Thymus (tissue), 11 donors: ENCODE measurements around the gene KIAA1143. TPM values are rescaled to one million over a fixed set of nuclear protein-coding genes. Genes with fewer than 3 reads are reported as not detected.

Source experiments
- DNase-seq, 9 donors: peaks; one replicate each; pipeline ENCODE4 v3.0.0-alpha.2; 2013; ENCODE audit warnings: low spot score in 9 of 9, low read depth in 6 of 9, missing footprints in 1 of 9
- H3K27ac ChIP-seq, 2 donors: one replicate each; pipeline ENCODE4 v1.5.1; 2013; ENCODE audit warnings: control low read depth in 1 of 2, low read depth in 1 of 2, low read length in 1 of 2, mild to moderate bottlenecking in 1 of 2, moderate library complexity in 1 of 2
- H3K27me3 ChIP-seq, 2 donors: one replicate each; pipeline ENCODE4 v1.5.1; 2013; ENCODE audit warnings: low read length in 1 of 2; ENCODE audit not compliant: control insufficient read depth in 2 of 2, insufficient read depth in 1 of 2
- H3K36me3 ChIP-seq, 2 donors: one replicate each; pipeline ENCODE4 v1.5.1; 2013; ENCODE audit warnings: low read length in 1 of 2, mild to moderate bottlenecking in 1 of 2, moderate library complexity in 1 of 2; ENCODE audit not compliant: control insufficient read depth in 2 of 2, insufficient read depth in 2 of 2
- H3K4me1 ChIP-seq, 2 donors: one replicate each; pipeline ENCODE4 v1.5.1; 2013; ENCODE audit warnings: low read length in 2 of 2; ENCODE audit not compliant: control insufficient read depth in 2 of 2, insufficient read depth in 2 of 2
- H3K4me3 ChIP-seq, 2 donors: one replicate each; pipeline ENCODE4 v1.5.1; 2013; ENCODE audit warnings: low read length in 2 of 2, control low read depth in 1 of 2, mild to moderate bottlenecking in 1 of 2
- H3K9me3 ChIP-seq, 2 donors: one replicate each; pipeline ENCODE4 v1.5.1; 2013; ENCODE audit warnings: low read length in 1 of 2, mild to moderate bottlenecking in 1 of 2; ENCODE audit not compliant: control insufficient read depth in 2 of 2, insufficient read depth in 1 of 2
- WGBS: extraction: QIAGEN DNeasy Blood & Tissue Kit; methylation state at CpG from one replicate; pipeline ENCODE4 v1.1.7; 2013; 5-methylcytosine and 5-hydroxymethylcytosine counted together
- polyA plus RNA-seq: library from polyadenylated mRNA; stranded (reverse); fragments of 200-250 nt; gene quantifications from one replicate; pipeline ENCODE4 v1.2.3, GENCODE V29; 2013
- total RNA-seq: library from RNA; stranded (reverse); fragments of 120-200 nt; gene quantifications from one replicate; pipeline ENCODE4 v1.2.4, GENCODE V29; 2013
- donor health status: healthy.

The KIAA1143 gene
- total and polyA plus RNA-seq, 2 donors: 23.0 to 34.6 TPM

GRCh38 chr3:44764248-44764647 is 2.8 kb upstream of the KIAA1143 start:
- H3K9me3 ChIP-seq: peaks cover 3 to 30% of the 10 kb centered on the region in 2 donors
- H3K4me1 ChIP-seq: peaks cover 4 to 9% of the 10 kb centered on the region in 2 donors
- H3K27me3 ChIP-seq: no peaks in the 10 kb centered on the region
- peaks cover 30 to 33% of the 10 kb centered on the region in 2 donors for H3K36me3 ChIP-seq
- no peak overlapping the region for H3K27ac ChIP-seq
- no peak for DNase-seq
- H3K4me3 ChIP-seq: no peak overlapping the region

DNA sequence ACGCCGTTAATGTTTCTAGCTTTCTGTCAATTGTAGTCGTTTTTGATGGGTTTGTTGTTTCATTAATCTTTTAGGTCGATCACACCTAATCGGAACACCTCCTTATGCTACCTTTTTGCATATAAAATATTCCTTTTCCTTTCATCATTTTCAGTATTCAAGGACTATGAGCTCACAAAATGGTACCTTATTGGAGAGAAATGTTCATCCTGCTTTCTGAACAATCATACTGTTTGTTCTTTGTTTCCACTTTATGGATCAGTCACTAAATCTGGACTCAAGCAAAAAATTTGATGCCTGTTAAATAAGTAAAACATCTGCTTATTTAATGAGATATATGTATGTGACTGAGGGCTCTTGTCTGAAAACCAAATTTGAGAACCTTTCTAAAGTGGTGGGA is 1.3 kb upstream of the KIAA1143 start:
- H3K27ac ChIP-seq: no peak overlapping the region
- no peaks in the 10 kb centered on the region for H3K27me3 ChIP-seq
- peaks cover 24 to 27% of the 10 kb centered on the region in 2 donors for H3K36me3 ChIP-seq
- H3K9me3 ChIP-seq: peaks cover 3 to 24% of the 10 kb centered on the region in 2 donors
- WGBS: 56% methylated on average over 5 of the region's 5 CpGs
- peaks cover 4 to 9% of the 10 kb centered on the region in 2 donors for H3K4me1 ChIP-seq
- peak overlapping the region; percentile 70 to 81 for H3K4me3 ChIP-seq
- no peak for DNase-seq

DNA sequence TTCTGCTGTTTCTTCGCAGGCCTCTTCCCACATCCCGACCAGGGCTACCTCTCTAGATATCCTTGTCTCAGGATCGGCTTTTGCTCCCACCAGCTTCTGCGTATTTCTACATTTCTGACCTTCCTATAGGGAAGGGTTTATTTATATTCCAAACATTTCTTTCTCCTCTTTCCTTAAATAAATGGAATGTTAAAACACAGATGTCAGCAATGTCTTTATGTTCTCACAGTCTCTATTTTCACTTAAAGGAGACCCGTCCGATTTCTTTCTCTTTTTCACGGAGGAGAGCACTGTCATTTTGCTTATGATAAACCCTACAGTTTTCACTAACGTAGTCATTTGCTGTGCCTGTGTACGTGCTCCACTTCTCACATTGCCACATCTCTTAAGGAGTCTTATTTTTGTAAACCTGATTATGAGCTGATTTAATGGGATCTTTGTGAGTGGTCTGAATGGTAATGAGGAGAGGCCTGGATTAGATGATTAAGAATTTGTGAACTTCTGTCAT is 805 bp upstream of the KIAA1143 start:
- DNase-seq: peak in 4 of 9 donors; percentile 2 to 13 (median 5)
- Histone ChIP-seq H3K4me3 (peak overlapping the region; percentile 70 to 81), H3K4me1 (peaks cover 4 to 9% of the 10 kb centered on the region in 2 donors), H3K36me3 (peaks cover 20 to 25% of the 10 kb centered on the region in 2 donors), H3K27me3 (no peaks in the 10 kb centered on the region), H3K27ac (peak overlapping the region in 1 of 2 donors; percentile 55), H3K9me3 (peaks cover 3 to 22% of the 10 kb centered on the region in 2 donors)
- WGBS: 2% methylated on average over 9 of the region's 9 CpGs

- Histone ChIP-seq H3K4me3 (peak overlapping the region; percentile 70 to 81), H3K36me3 (peaks cover 10 to 21% of the 10 kb centered on the region in 2 donors), H3K27me3 (no peaks in the 10 kb centered on the region), H3K27ac (peak overlapping the region; percentile 76 to 86), H3K4me1 (peaks cover 4 to 9% of the 10 kb centered on the region in 2 donors), H3K9me3 (peaks cover 3 to 22% of the 10 kb centered on the region in 2 donors)
- DNase-seq: peak in 4 of 9 donors; percentile 11 to 28 (median 22)
- 3% methylated on average over 15 of the region's 15 CpGs for WGBS
These were observed 357 bp downstream of the KIAA1143 start for GRCh38 chr3:44761101-44761423.

- Histone ChIP-seq H3K9me3 (peaks cover 3 to 17% of the 10 kb centered on the region in 2 donors), H3K27ac (no peak overlapping the region), H3K27me3 (no peaks in the 10 kb centered on the region), H3K36me3 (peaks cover 5 to 7% of the 10 kb centered on the region in 2 donors), H3K4me1 (peaks cover 0 to 1% of the 10 kb centered on the region in 2 donors), H3K4me3 (no peak overlapping the region)
- DNase-seq: no peak
- 97% methylated on average over 3 of the region's 3 CpGs for whole genome bisulfite sequencing
These were observed 26.7 kb downstream of the KIAA1143 start for GRCh38 chr3:44734646-44735168.

DNA sequence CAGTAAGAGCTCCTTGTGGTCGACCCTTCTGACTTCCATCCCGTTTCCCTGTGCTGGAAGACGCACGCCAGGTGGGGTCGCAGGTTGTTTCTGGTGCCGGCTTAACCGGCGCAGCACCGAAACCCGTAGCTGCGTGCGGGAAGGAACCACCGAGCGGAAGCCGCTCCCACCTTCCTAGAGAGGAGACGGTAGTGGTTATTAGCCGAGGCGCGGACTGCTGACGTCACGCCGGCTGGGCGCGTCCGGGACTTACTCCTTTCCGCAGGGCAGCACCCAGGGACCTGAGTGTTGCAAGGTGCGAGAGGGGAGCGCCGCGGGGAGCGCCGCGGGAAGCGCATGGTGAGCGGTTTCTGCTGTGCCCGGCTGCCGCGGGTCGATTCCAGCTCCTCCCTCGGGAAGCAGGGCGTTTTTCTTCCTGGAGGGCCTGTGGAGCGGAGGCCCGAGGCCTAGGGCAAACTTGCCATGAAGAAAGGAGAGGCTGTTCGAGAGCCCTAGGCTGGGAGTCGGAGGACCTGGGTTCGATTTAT is 32.0 kb downstream of the KIAA1143 start, which contains the start of gene ZNF501:
Gene ZNF501, plus strand, starts transcription at position 252 of the 527 bp plus-strand sequence. CDS start 4,787 bp downstream, outside the sequence.
- H3K9me3 ChIP-seq: peaks cover 6 to 39% of the 10 kb centered on the region in 2 donors
- peaks cover 5 to 7% of the 10 kb centered on the region in 2 donors for H3K36me3 ChIP-seq
- peak within 1 kb of the TSS in 1 of 2 donors; percentile 53 for H3K27ac ChIP-seq
- H3K4me3 ChIP-seq: peak within 1 kb of the TSS; percentile 68 to 70
- peak; percentile 65 to 91 (median 80) for DNase-seq
- peaks cover 0 to 2% of the 10 kb centered on the region in 2 donors for H3K27me3 ChIP-seq
- 3% methylated on average over 46 of the region's 46 CpGs for WGBS
- H3K4me1 ChIP-seq: peaks cover 0 to 3% of the 10 kb centered on the region in 2 donors

DNA sequence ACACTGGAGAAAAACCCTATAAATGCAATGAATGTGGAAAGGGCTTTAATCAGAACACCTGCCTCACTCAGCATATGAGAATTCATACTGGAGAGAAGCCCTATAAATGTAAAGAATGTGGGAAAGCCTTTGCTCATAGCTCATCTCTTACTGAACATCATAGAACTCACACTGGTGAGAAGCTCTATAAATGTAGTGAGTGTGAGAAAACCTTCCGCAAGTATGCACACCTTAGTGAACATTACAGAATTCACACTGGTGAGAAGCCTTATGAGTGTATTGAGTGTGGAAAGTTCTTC is 39.4 kb downstream of the KIAA1143 start:
- 97% methylated on average over 1 of the region's 1 CpG for WGBS
- Histone ChIP-seq H3K27ac (no peak overlapping the region), H3K27me3 (no peaks in the 10 kb centered on the region), H3K4me3 (no peak overlapping the region), H3K9me3 (peaks cover 21 to 32% of the 10 kb centered on the region in 2 donors), H3K4me1 (no peaks in the 10 kb centered on the region), H3K36me3 (peaks cover 11 to 14% of the 10 kb centered on the region in 2 donors)
- no peak for DNase-seq

DNA sequence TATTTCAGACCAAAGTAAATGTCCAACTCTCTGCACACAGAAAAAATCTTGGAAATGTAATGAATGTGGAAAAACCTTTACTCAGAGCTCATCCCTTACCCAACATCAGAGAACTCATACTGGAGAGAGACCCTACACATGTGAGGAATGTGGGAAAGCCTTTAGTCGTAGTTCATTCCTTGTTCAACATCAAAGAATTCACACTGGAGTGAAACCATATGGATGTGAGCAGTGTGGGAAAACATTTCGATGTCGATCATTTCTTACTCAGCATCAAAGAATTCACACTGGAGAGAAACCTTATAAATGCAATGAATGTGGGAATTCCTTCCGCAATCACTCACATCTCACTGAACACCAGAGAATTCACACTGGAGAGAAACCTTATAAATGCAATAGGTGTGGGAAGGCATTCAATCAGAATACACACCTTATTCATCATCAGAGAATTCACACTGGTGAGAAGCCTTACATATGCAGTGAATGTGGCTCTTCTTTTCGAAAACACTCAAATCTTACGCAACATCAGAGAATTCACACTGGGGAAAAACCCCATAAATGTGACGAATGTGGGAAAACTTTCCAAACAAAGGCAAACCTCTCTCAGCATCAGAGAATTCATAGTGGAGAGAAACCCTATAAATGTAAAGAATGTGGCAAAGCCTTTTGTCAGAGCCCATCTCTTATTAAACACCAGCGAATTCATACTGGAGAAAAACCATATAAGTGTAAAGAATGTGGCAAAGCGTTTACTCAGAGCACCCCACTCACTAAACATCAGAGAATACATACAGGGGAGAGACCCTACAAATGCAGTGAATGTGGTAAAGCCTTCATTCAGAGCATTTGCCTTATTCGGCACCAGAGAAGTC is 40.0 kb downstream of the KIAA1143 start:
- DNase-seq: no peak
- Histone ChIP-seq H3K27ac (no peak overlapping the region), H3K4me3 (no peak overlapping the region), H3K36me3 (peaks cover 11 to 14% of the 10 kb centered on the region in 2 donors), H3K27me3 (no peaks in the 10 kb centered on the region), H3K4me1 (no peaks in the 10 kb centered on the region), H3K9me3 (peaks cover 20 to 28% of the 10 kb centered on the region in 2 donors)
- 97% methylated on average over 10 of the region's 10 CpGs for WGBS
